Non-pigmented ciliary epithelial cell (primary cell): ENCODE results near the gene CTF1.
"Not testable (repeated sequence)": the region's sequence is repeated elsewhere in the genome, so short reads cannot be mapped to it uniquely, and the experiment has no call there.

Experiments
- DNase-seq: peaks from one replicate; pipeline ENCODE4 v3.0.0-alpha.2; 2010; ENCODE audit warnings: low read depth

The CTF1 gene

GRCh38 chr16:30930160-30930571, 33.8 kb downstream of the CTF1 start:
- no peak for DNase-seq

GRCh38 chr16:30931068-30931650, 34.7 kb downstream of the CTF1 start:
- DNase-seq = no peak

- no peak for DNase-seq
Measured at GRCh38 chr16:30934827-30935557, 38.6 kb downstream of the CTF1 start.

- DNase-seq = no peak
Measured at GRCh38 chr16:30937692-30938091, 41.3 kb downstream of the CTF1 start.

GRCh38 chr16:30939571-30939970, 43.2 kb downstream of the CTF1 start:
- DNase-seq = not testable (repeated sequence)

GRCh38 chr16:30941600-30942425, 45.4 kb downstream of the CTF1 start:
- no peak for DNase-seq

GRCh38 chr16:30942426-30942806, 46.0 kb downstream of the CTF1 start:
- DNase-seq = no peak

GRCh38 chr16:30944352-30944751, 47.9 kb downstream of the CTF1 start:
- DNase-seq = no peak

GRCh38 chr16:30946671-30947540, 50.5 kb downstream of the CTF1 start:
- DNase-seq = no peak

- no peak for DNase-seq
Measured at GRCh38 chr16:30947541-30947858, 51.1 kb downstream of the CTF1 start.

- peak; percentile 94 for DNase-seq
Measured at GRCh38 chr16:30947859-30948666, 51.6 kb downstream of the CTF1 start.

- DNase-seq = no peak
Measured at GRCh38 chr16:30948667-30949649, 52.5 kb downstream of the CTF1 start, which contains the start of gene ORAI3. Gene ORAI3 (plus strand): TSS chr16:30949068. CDS start chr16:30949290, 222 bp downstream.

- no peak for DNase-seq
Measured at GRCh38 chr16:30949650-30950515, 53.5 kb downstream of the CTF1 start.

GRCh38 chr16:30950516-30951065, 54.2 kb downstream of the CTF1 start:
- no peak for DNase-seq

GRCh38 chr16:30951193-30951592, 54.8 kb downstream of the CTF1 start:
- no peak for DNase-seq

- DNase-seq = no peak
Measured at GRCh38 chr16:30951750-30952149, 55.3 kb downstream of the CTF1 start.

- DNase-seq = no peak
Measured at GRCh38 chr16:30953111-30953510, 56.7 kb downstream of the CTF1 start.
